Keratinocyte (primary cell): ENCODE data around the gene FPR1. TPM values are rescaled to one million over a fixed set of nuclear protein-coding genes. Genes with fewer than 3 reads are reported as not detected.

Experiments used
- DNase-seq: peaks from one replicate; pipeline ENCODE4 v3.0.0-alpha.2; 2011; ENCODE audit warnings: low read depth, missing footprints, low spot score
- FAIRE-seq: peaks from 2 replicates; lab custom pipeline; 2011; peaks lifted over from hg19 to GRCh38; lab: Jason Lieb, UNC
- H2AFZ ChIP-seq: 2 replicates; pipeline ENCODE4 v1.6.0; 2012; ENCODE audit warnings: low read length, control low read depth, inconsistent platforms; ENCODE audit not compliant: control insufficient read depth
- H3K27ac ChIP-seq: 2 replicates; pipeline ENCODE4 v1.5.1; 2011; ENCODE audit warnings: low read length; ENCODE audit not compliant: control insufficient read depth, insufficient read depth
- H3K27me3 ChIP-seq: 3 replicates; pipeline ENCODE4 v1.6.0; 2011; ENCODE audit warnings: low read length; ENCODE audit not compliant: control insufficient read depth, insufficient read depth; ENCODE audit errors: extremely low read depth
- H3K36me3 ChIP-seq, 2 experiments: 2 replicates in 1 of 2; 3 replicates in 1 of 2; pipeline ENCODE4 v1.5.1; 2011; ENCODE audit warnings: low read length in 2 of 2, mild to moderate bottlenecking in 1 of 2; ENCODE audit not compliant: control insufficient read depth in 2 of 2, insufficient read depth in 2 of 2; ENCODE audit errors: extremely low read depth in 1 of 2
- H3K4me1 ChIP-seq: 3 replicates; pipeline ENCODE4 v1.5.1; 2011; ENCODE audit warnings: low read length; ENCODE audit not compliant: control insufficient read depth, insufficient read depth; ENCODE audit errors: extremely low read depth
- H3K4me2 ChIP-seq: 3 replicates; pipeline ENCODE4 v1.6.0; 2011; ENCODE audit warnings: low read depth, low read length; ENCODE audit not compliant: control insufficient read depth, insufficient read depth; ENCODE audit errors: extremely low read depth
- H3K4me3 ChIP-seq, 3 experiments: fragments of 200-600 bp in 1 of 3; sonication (generic) in 1 of 3; 2 replicates in 2 of 3; 3 replicates in 1 of 3; pipeline ENCODE4 v1.5.1; 2011 to 2016; ENCODE audit warnings: low read length in 3 of 3, mild to moderate bottlenecking in 3 of 3, control low read depth in 2 of 3, inconsistent platforms in 1 of 3, low read depth in 1 of 3, mixed read lengths in 1 of 3, mixed run types in 1 of 3, moderate library complexity in 1 of 3; ENCODE audit not compliant: control insufficient read depth in 2 of 3, insufficient read depth in 2 of 3; ENCODE audit errors: extremely low read depth in 1 of 3
- H3K79me2 ChIP-seq: 2 replicates; pipeline ENCODE4 v1.6.0; 2012; ENCODE audit warnings: low read length; ENCODE audit not compliant: control insufficient read depth, insufficient read depth
- H3K9ac ChIP-seq: 3 replicates; pipeline ENCODE4 v1.6.0; 2011; ENCODE audit warnings: low read length; ENCODE audit not compliant: control insufficient read depth, insufficient read depth; ENCODE audit errors: extremely low read depth
- H3K9me1 ChIP-seq: 3 replicates; pipeline ENCODE4 v1.6.0; 2011; ENCODE audit warnings: low read length; ENCODE audit not compliant: control insufficient read depth, insufficient read depth; ENCODE audit errors: extremely low read depth
- H3K9me3 ChIP-seq: 2 replicates; pipeline ENCODE4 v1.5.1; 2012; ENCODE audit warnings: low read depth, low read length; ENCODE audit not compliant: control insufficient read depth
- H4K20me1 ChIP-seq: 3 replicates; pipeline ENCODE4 v1.6.0; 2011; ENCODE audit warnings: low read length; ENCODE audit not compliant: control insufficient read depth, insufficient read depth; ENCODE audit errors: extremely low read depth
- EZH2 ChIP-seq: IDR thresholded peaks from one replicate; pipeline ENCODE4 v1.6.1; 2012; ENCODE audit warnings: inconsistent platforms, mild to moderate bottlenecking, low read length, moderate library complexity
- dilution Hi-C: fragments of 300-500 bp; cut with MboI; formaldehyde crosslinking; loops from one replicate; pipeline ENCODE4 v1.7.0; 2020; ENCODE audit warnings: low sequenced_read_pairs; ENCODE audit not compliant: extremely low pct_ligation_motif_present
- polyA plus RNA-seq, 5 experiments: library from polyadenylated mRNA; depleted of rRNA in 3 of 5; stranded (reverse) in 3 of 5; stranded (forward) in 1 of 5; unstranded in 1 of 5; fragments of >200 nt; gene quantifications; 1 replicate in 1 of 5; 2 replicates in 3 of 5; 3 replicates in 1 of 5; pipeline versions ENCODE4 v1.2.1 to v1.2.3, GENCODE V29; 2011 to 2012; ENCODE audit warnings: missing spikeins in 2 of 5, low read depth in 1 of 5, low replicate concordance in 1 of 5
- TF ChIP-seq, protein P1 (sequence below), 3 experiments: IDR thresholded peaks in 1 of 3; conservative IDR thresholded peaks in 1 of 3; optimal IDR thresholded peaks in 1 of 3; 2 replicates in 2 of 3; 3 replicates in 1 of 3; pipeline versions ENCODE3 to v1.5.1; 2011; ENCODE audit warnings: low read length in 3 of 3, mild to moderate bottlenecking in 3 of 3, moderate library complexity in 2 of 3, control low read depth in 1 of 3, inconsistent platforms in 1 of 3; ENCODE audit not compliant: insufficient read depth in 2 of 3; ENCODE audit errors: extremely low read depth in 1 of 3

Gene FPR1
- polyA plus RNA-seq, 1 donor (not counting 4 experiments of a cell fraction or from before 2014, with no cell fraction given) = 2.4 TPM

DNA sequence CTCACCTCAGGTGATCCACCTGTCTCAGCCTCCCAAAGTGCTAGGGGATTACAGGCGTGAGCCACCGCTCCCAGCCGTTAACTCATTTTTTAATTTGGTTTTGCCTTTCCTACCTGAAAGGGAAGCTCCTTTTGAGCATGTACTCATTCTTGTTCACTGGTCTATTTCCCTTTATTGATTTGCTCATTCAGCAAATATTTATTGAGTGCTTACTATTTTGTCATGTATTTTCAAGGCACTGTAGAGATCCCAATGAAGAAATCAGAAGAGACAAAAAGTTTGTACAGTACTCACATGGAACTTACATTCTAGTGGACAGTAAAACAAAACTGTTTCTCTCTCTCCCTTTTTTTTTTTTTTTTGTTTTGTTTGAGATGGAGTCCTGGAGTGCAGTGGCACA lies 44.8 kb downstream of the FPR1 start:
- Histone ChIP-seq H3K4me1 (peaks cover 18% of the 10 kb centered on the region), H3K36me3 (peaks cover under 1 to 9% of the 10 kb centered on the region in 2 experiments), H3K9me3 (no peaks in the 10 kb centered on the region), H3K9ac (no peak overlapping the region), H3K4me2 (no peak overlapping the region), H3K4me3 (no peak overlapping the region), H3K27ac (no peak overlapping the region), H3K9me1 (no peaks in the 10 kb centered on the region), H3K27me3 (peaks cover 4% of the 10 kb centered on the region), H2AFZ (no peak overlapping the region), H3K79me2 (no peaks in the 10 kb centered on the region), H4K20me1 (peaks cover 5% of the 10 kb centered on the region)
- DNase-seq (no peak), FAIRE-seq (no peak)
- dilution Hi-C loops = no loop called here
- no peak for TF ChIP-seq EZH2
- TF ChIP-seq, protein P1, sequence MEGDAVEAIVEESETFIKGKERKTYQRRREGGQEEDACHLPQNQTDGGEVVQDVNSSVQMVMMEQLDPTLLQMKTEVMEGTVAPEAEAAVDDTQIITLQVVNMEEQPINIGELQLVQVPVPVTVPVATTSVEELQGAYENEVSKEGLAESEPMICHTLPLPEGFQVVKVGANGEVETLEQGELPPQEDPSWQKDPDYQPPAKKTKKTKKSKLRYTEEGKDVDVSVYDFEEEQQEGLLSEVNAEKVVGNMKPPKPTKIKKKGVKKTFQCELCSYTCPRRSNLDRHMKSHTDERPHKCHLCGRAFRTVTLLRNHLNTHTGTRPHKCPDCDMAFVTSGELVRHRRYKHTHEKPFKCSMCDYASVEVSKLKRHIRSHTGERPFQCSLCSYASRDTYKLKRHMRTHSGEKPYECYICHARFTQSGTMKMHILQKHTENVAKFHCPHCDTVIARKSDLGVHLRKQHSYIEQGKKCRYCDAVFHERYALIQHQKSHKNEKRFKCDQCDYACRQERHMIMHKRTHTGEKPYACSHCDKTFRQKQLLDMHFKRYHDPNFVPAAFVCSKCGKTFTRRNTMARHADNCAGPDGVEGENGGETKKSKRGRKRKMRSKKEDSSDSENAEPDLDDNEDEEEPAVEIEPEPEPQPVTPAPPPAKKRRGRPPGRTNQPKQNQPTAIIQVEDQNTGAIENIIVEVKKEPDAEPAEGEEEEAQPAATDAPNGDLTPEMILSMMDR (optimal IDR thresholded peaks at IDR 0.05 in 1 of 3, IDR thresholded peaks at IDR 0.05 in 1 of 3, conservative IDR thresholded peaks at IDR 0.05 in 1 of 3; ENCODE audit: extremely low read depth in 1 of 3, insufficient read depth in 2 of 3, low read length in 3 of 3) = no peak

DNA sequence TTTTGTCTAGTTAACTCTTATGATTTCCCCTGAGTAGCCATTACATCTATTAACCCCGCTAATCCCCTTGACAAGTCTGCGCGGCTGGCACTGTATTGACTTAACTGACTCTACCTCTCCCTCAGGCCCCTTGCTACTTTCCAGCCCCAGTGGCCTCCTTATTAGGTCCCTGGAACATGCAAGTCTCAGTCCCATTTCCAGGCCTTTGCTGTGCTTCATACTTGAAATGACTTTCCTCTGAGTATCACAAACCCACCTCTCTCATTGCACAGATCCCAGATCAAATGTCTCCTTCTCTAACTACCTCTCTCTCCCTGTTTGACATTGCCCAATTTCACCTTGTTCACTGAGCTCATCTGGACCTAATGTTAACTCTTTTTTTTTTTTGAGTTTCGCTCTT lies 45.4 kb downstream of the FPR1 start:
- Histone ChIP-seq H3K4me2 (no peak overlapping the region), H3K4me3 (no peak overlapping the region), H3K4me1 (peaks cover 24% of the 10 kb centered on the region), H3K27ac (no peak overlapping the region), H3K9me3 (no peaks in the 10 kb centered on the region), H4K20me1 (peaks cover 5% of the 10 kb centered on the region), H3K27me3 (peaks cover 4% of the 10 kb centered on the region), H2AFZ (no peak overlapping the region), H3K9me1 (no peaks in the 10 kb centered on the region), H3K9ac (no peak overlapping the region), H3K79me2 (no peaks in the 10 kb centered on the region), H3K36me3 (peaks cover 7 to 9% of the 10 kb centered on the region in 2 experiments)
- dilution Hi-C loops = no loop called here
- FAIRE-seq (no peak), DNase-seq (no peak)
- TF ChIP-seq EZH2 = no peak
- TF ChIP-seq, protein P1 (optimal IDR thresholded peaks at IDR 0.05 in 1 of 3, IDR thresholded peaks at IDR 0.05 in 1 of 3, conservative IDR thresholded peaks at IDR 0.05 in 1 of 3; ENCODE audit: extremely low read depth in 1 of 3, insufficient read depth in 2 of 3, low read length in 3 of 3) = no peak
